Thyroid gland (tissue), 4 donors: ENCODE measurements around the gene CFC1. TPM values are rescaled to one million over a fixed set of nuclear protein-coding genes. Genes with fewer than 3 reads are reported as not detected.
"Not testable (repeated sequence)": the region's sequence is repeated elsewhere in the genome, so short reads cannot be mapped to it uniquely, and the experiment has no call there.

ENCODE experiments used
- DNase-seq, 2 donors: peaks; one replicate each; pipeline ENCODE4 v3.0.0-alpha.2; 2019
- H3K27ac ChIP-seq, 3 donors: fragments of 200-600 bp; sonication (generic); 1 replicate in 2 of 3; 2 replicates in 1 of 3; pipeline ENCODE4 v1.5.1; 2016 to 2019; ENCODE audit warnings: mild to moderate bottlenecking in 1 of 3, moderate library complexity in 1 of 3
- H3K27me3 ChIP-seq: fragments of 200-600 bp; sonication (generic); one replicate; pipeline ENCODE4 v1.5.1; 2019
- H3K36me3 ChIP-seq, 2 donors: fragments of 200-600 bp; sonication (generic); one replicate each; pipeline ENCODE4 v1.5.1; 2016 to 2019
- H3K4me1 ChIP-seq, 2 donors: fragments of 200-600 bp; sonication (generic); one replicate each; pipeline ENCODE4 v1.5.1; 2017 to 2019
- H3K4me3 ChIP-seq, 3 donors: fragments of 200-600 bp; sonication (generic); replicated peaks in 1 of 3; 1 replicate in 2 of 3; 2 replicates in 1 of 3; pipeline ENCODE4 v1.5.1; 2016; ENCODE audit warnings: mild to moderate bottlenecking in 1 of 3
- H3K9me3 ChIP-seq: fragments of 200-600 bp; sonication (generic); one replicate; pipeline ENCODE4 v1.5.1; 2017
- WGBS, 2 donors: methylation state at CpG; one replicate each; pipeline ENCODE4 v1.1.5; 2017; 5-methylcytosine and 5-hydroxymethylcytosine counted together
- intact Hi-C: fragments of 100-400 bp; cut with DNase I; formaldehyde crosslinking; loops from one replicate; pipeline ENCODE4 v1.15.1; 2023
- total RNA-seq, 4 donors: library from RNA; depleted of rRNA; stranded (reverse); fragments of >200 nt; gene quantifications; one replicate each; pipeline ENCODE4 v1.2.3, GENCODE V29; 2016

The CFC1 gene
- total RNA-seq, 4 donors from 2014 or later: not detected

DNA sequence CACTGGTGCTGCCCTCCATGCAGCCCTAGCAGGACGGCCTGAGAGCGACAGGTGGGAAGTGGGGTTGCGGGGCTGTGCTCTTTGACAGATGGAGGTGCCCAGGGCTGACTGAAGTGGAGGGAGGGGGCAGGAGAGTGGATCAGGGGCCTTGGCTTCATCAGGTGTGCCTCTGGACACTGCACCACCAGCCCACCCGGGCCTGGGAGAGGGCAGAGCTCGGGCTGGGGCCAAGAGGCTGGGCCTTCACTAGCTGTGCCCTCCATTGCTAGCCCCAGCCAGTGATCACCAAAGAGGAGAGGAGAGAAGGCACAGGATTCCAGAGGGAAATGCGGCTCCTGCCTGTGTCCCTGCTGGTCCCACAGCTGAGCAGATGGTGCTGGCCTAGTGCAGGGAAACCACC is 2.6 kb downstream of the CFC1 start:
- intact Hi-C loops, H3K4me1 ChIP-seq, DNase-seq, H3K27ac ChIP-seq, H3K4me3 ChIP-seq, H3K27me3 ChIP-seq, H3K36me3 ChIP-seq, H3K9me3 ChIP-seq: not testable (repeated sequence)
- WGBS, 2 donors: 100% methylated on average over 1 of the region's 6 CpGs; no CpG with 5 or more reads in 1 of the 2 donors

DNA sequence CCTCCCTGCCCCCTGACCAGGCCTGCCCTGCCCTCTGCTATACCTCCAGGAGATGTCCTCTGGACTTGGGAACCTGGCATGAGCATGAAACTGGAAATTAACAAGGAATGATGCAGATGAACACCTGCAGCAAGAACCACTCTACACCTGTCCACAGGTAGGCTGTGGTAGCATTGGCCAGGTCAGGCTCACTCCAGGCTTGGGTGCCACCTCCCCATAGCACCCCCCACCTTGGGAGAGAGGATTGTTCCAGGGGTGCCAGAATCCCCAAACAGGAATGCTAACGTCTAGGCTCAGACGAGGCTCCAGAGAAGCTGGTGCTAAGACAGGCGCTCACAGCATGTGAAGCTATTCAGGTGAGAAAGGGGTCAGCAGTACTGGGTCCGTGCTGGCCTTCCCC is 5.4 kb downstream of the CFC1 start:
- not testable (repeated sequence) for H3K36me3 ChIP-seq, DNase-seq
- WGBS, 2 donors: 83% methylated on average over 2 of the region's 4 CpGs; no CpG with 5 or more reads in 1 of the 2 donors

DNA sequence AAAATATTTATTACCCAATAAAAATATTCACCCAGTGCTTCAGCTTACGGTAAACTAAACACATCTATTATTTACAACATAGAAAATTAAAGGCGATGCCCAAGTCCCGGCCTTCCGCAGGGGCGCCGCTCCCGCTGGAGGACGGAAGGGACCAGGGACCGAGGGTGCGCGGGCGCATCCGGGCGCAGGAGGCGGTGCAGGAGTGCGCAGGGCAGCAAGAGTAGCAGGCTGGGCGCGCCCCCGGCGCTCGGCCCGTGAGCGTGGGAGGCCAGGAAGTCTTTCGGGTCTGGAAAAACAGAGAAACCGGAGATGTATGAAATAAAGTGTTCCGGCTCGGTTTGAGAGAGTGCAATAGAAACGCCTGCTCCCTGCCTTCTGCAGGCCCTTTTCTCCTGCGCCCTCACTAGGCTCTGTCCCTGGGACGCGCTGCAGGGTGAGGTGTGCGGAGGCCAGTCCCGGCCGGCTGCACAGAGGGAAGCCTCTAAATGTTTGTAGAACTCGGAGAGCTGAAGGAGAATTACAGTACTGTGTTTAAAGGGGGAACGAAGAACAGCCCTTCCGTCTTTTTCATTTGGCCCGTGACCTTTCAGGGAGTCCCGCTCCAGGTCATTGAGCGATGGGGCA is 6.5 kb downstream of the CFC1 start:
- H3K4me1 ChIP-seq, H3K4me3 ChIP-seq, H3K27me3 ChIP-seq, H3K27ac ChIP-seq, H3K36me3 ChIP-seq, DNase-seq, intact Hi-C loops, H3K9me3 ChIP-seq: not testable (repeated sequence)
- 32 to 33% methylated on average over 8 to 9 of the region's 40 CpGs for WGBS, 2 donors

More for the DNA sequence above, 5.4 kb downstream of the CFC1 start:
- H3K9me3 ChIP-seq, H3K4me3 ChIP-seq, H3K4me1 ChIP-seq, H3K27me3 ChIP-seq, intact Hi-C loops, H3K27ac ChIP-seq: not testable (repeated sequence)

DNA sequence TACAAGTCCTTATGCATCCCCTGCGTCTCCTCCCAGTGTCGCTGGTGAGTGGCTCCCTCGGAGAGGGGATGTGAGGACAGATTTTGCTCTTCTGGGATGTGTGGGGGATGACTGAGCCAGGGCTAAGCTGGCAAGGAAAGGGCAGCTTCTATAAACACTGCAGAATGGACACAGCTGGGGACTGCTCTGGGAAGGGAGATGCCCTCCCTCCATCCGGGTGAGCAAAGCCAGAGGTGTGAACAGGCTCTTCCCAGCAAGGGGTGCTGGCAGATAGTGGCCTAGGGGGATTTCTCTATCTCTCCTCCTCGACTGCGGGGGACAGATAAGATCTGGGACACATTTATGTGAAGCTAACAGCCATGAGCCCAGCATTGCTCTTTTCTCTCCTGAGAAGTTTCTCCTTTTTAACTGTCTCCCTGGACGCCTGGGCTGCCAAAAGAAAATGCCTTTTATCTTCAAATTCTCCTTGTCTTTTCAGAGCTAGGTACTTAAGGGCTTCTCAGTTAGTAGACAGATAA is 8.5 kb downstream of the CFC1 start:
- H3K9me3 ChIP-seq, DNase-seq, intact Hi-C loops, H3K4me3 ChIP-seq, H3K27ac ChIP-seq, H3K36me3 ChIP-seq, H3K4me1 ChIP-seq, H3K27me3 ChIP-seq: not testable (repeated sequence)
- 33 to 43% methylated on average over 4 to 6 of the region's 7 CpGs for WGBS, 2 donors

- H3K27me3 ChIP-seq, H3K4me1 ChIP-seq, DNase-seq, H3K4me3 ChIP-seq, H3K9me3 ChIP-seq, intact Hi-C loops, H3K27ac ChIP-seq, H3K36me3 ChIP-seq: not testable (repeated sequence)
- WGBS, 2 donors: 21 to 58% methylated on average over 5 of the region's 8 CpGs
Observed at GRCh38 chr2:130590170-130590841, 9.1 kb downstream of the CFC1 start.

DNA sequence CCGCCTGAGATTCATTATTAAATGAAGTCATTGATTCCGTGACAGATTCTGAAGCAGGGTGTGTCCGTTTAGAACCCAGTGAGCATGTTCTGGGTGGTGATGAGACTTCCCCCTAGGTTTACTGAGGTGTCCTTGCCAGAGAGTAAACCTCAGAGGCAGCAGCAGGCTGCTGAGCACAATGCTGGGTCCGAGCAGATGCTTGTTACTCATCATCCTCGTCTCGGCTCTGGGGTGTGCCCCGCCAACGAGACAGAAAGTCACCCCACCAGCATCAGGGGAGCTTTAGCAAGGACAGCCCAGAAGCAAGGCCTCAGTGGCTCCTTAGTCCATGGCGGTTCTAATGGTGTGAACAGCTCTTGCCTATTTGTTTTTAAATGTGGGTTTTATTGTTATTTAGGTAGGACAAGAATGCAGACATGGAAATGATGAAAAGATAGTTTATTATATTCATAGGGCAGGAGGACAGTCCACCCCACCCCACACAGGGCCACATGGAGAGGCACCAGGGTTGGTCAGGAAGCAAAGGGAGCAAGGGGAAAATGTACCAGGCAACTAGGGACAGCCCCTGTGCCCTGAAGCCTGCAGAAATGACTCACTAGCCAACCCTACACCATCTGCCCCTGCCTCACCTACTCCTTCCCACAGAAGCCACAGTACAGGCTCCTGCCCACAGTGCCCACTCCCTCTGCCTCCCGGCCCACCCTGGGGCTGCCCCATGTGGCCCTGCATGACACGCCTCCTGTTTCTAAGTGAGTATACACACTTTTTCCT is 10.5 kb downstream of the CFC1 start:
- DNase-seq, H3K4me1 ChIP-seq, H3K36me3 ChIP-seq, H3K4me3 ChIP-seq, H3K27me3 ChIP-seq, H3K27ac ChIP-seq, intact Hi-C loops, H3K9me3 ChIP-seq: not testable (repeated sequence)
- 100% methylated on average over 1 of the region's 11 CpGs; no CpG with 5 or more reads in 1 of the 2 donors for WGBS, 2 donors

- H3K36me3 ChIP-seq, intact Hi-C loops, H3K4me3 ChIP-seq, H3K9me3 ChIP-seq, H3K27ac ChIP-seq, H3K4me1 ChIP-seq, DNase-seq, H3K27me3 ChIP-seq: not testable (repeated sequence)
- 87 to 100% methylated on average over 2 of the region's 4 CpGs for WGBS, 2 donors
Observed at GRCh38 chr2:130584726-130585125, 14.6 kb downstream of the CFC1 start.

- H3K27ac ChIP-seq, H3K4me1 ChIP-seq, H3K9me3 ChIP-seq, H3K36me3 ChIP-seq, intact Hi-C loops, DNase-seq, H3K27me3 ChIP-seq, H3K4me3 ChIP-seq: not testable (repeated sequence)
- WGBS, 2 donors: 71 to 78% methylated on average over 4 to 5 of the region's 7 CpGs
Observed at GRCh38 chr2:130583582-130583981, 15.8 kb downstream of the CFC1 start.

- intact Hi-C loops, DNase-seq, H3K36me3 ChIP-seq, H3K27me3 ChIP-seq, H3K9me3 ChIP-seq, H3K4me1 ChIP-seq, H3K27ac ChIP-seq, H3K4me3 ChIP-seq: not testable (repeated sequence)
- 60% methylated on average over 1 of the region's 7 CpGs; no CpG with 5 or more reads in 1 of the 2 donors for WGBS, 2 donors
Observed at GRCh38 chr2:130582970-130583369, 16.4 kb downstream of the CFC1 start.

DNA sequence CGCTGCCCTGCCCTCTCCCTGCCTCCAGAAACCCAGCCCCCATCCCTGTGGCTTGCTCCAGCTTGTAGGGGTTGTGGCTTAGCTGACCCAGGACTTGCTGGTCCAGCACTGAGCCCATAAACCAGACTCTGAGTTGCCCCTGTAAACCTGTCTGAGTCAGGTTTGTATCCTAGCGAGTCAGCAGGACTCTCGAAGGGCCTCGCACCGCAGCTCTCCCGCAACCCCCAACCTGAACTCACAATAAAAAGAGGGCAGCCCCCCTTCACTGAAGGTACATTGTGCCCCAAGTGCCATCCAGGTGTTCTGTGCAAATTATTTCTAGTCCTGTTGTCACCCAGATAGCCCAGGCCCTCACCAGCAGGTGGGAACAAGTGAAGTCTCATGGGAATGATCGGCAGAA is 17.9 kb downstream of the CFC1 start:
- H3K27me3 ChIP-seq, H3K4me1 ChIP-seq, DNase-seq, H3K4me3 ChIP-seq, H3K9me3 ChIP-seq, H3K27ac ChIP-seq, H3K36me3 ChIP-seq, intact Hi-C loops: not testable (repeated sequence)
- no CpG with 5 or more reads among the region's 7 CpGs for WGBS, 2 donors

GRCh38 chr2:130579121-130579520 is 20.3 kb downstream of the CFC1 start:
- 86% methylated on average over 5 of the region's 7 CpGs; no CpG with 5 or more reads in 1 of the 2 donors for WGBS, 2 donors
- not testable (repeated sequence) for H3K9me3 ChIP-seq, DNase-seq

GRCh38 chr2:130577559-130577958 is 21.8 kb downstream of the CFC1 start:
- H3K9me3 ChIP-seq, DNase-seq, H3K27ac ChIP-seq, H3K4me3 ChIP-seq, H3K4me1 ChIP-seq, H3K27me3 ChIP-seq, intact Hi-C loops, H3K36me3 ChIP-seq: not testable (repeated sequence)
- WGBS, 2 donors: no CpG with 5 or more reads among the region's 4 CpGs

More at GRCh38 chr2:130579121-130579520, 20.3 kb downstream of the CFC1 start:
- H3K36me3 ChIP-seq, H3K4me3 ChIP-seq, H3K4me1 ChIP-seq, H3K27me3 ChIP-seq, H3K27ac ChIP-seq, intact Hi-C loops: not testable (repeated sequence)
